HG03039 (cell line): ENCODE data around the gene WNK4.

Experiments used
- ATAC-seq: cut with Tn5 transposase; IDR thresholded peaks from one replicate; pipeline ENCODE4 v1.9.1; 2021; ENCODE audit warnings: mild to moderate bottlenecking, moderate library complexity; ENCODE audit not compliant: unreplicated experiment

The WNK4 gene

DNA sequence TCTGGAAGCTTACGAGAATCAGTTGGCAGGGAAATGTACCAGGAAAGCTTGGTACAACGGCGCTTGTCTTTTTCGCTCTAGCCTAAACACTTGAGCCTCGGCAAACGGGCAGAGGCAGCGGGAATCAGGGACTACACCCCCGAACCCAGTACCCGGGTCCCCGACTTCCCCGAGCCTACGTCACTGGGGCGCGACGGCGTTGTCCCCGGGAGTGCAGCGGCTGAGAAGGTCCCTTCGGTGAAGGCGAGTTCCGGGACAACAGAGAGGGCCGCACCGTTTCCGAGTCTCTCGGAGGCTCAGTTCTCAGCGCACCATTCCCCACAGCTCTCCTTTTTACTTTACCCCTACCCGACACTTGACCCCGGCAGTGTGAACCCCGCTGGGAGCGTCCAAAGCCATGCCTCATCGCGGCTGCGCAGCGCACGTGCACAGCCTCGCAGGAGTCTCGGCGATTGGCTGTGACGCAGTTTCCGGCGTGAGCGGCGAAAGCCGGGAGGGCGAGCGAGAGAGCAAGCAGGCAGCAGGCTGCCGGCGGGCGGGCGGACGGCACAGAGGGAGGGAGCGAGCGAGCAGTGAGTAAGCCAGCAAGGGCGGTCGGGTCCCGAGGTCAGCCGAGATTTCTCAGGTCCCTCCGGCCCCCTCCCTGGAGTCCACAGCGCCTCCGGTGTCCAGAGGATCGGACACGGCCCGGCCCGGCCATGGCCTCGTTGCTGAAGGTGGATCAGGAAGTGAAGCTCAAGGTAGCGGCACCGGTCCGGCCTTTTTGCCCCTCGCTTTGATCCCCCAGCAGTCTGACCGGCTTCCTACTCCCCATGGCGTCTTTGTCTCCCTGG, 52.7 kb downstream of the WNK4 start, which contains the start of gene PSME3:
TSS of gene PSME3 (plus strand) at position 464 of the 833 bp plus-strand sequence. CDS start at position 699, 235 bp downstream.
- ATAC-seq, result peak; percentile 82

DNA sequence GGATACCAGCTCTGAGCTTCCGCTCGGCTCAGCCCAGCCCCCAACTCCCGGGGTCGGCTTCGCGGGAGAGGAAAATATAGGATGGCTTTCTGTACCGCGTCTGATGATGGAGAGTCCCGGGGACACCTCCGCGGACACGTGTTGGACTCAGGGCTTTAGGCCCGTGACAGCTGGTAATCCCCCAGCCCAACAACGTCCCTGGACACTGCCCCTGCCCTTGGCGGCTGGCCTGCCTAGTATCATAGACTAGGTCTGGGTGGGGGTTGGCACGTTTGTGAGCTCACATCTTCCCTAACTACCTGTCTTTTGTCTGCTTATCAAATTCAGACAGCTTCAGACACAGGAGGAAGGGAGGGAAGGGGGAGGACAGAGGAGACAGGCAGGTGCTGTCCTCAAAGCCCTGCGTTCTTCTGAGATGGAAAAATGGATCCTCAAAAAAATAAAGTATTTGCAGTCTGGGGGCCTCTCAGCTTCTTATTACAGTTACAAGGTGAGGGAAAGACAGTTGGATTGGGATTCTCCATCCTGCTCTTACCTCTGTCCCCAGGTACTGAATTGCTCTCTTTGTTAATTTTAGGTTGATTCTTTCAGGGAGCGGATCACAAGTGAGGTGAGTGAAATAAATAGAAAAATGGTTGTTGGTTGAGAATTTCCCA, 53.5 kb downstream of the WNK4 start:
- ATAC-seq, result peak; percentile 6

DNA sequence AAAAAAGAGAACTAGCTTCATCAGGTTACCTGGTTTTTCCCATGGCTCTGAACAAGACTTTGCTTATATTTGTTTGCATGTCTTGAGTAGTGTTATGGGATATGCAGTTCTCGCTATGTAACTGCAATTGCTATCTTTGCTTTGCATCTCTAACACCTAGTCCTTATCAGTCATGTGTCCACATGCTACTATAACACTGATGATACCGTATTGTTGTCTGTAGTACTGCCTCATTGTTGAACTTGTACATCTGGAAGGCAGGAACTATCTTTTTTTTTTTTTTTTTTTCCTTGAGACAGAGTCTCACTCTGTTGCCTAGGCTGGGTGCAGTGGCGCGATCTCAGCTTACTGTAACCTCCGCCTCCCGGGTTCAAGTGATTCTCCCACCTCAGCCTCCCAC, 55.3 kb downstream of the WNK4 start:
- ATAC-seq, result no peak

DNA sequence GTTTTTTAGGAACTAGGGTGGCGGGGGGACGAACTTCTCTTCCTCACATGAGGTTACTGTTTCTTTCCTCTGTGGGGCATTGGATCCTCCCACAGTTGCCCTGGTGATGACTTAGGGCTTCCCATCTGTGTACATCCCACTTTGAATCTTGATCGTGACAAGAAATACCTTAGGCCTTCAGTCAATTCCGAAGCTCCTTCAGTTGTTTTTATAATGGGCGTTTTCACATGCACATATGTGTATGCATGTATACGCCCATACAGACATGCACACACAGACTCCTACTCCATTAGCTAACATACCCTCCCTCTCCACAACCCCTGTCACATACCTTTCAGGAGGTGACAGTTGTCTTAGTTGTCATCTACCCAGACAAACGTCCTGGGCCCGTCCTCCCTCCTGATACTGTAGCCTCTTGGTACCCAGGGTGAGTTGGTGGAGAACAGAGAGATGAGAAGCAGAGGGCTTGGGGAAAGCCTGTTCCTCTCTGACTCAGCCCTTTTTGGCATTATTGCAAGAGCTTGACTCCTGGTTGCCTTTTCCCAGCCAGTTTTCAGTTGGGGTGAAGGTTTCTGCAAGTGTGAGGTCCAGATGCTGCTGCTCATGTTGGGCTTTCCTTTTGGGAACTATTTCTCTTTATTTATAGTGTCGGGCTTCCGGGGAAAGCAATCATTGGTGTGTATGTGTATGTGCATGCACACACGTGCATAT, 61.7 kb downstream of the WNK4 start:
- ATAC-seq, result no peak

- no peak for ATAC-seq
Measured at GRCh38 chr17:42843358-42843934, 63.0 kb downstream of the WNK4 start.

DNA sequence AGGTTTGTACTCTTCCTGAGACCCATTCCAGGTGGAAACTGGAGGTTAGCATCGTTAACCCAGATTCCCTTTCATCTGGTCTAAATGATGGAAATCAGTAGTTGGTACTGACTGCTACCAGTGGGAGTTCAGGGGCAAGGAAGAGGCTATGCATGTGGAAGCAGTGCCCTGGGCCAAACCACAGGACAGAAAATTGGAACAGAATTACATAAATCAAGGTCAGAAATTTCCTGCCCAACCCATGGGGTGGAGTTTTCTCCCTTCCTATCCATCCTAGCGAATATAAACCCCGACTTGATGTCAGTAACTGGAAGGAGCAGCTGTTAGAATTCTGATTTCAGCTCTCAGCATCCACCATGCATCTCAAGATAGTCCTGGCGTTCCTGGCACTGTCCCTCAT, 63.9 kb downstream of the WNK4 start, which contains the start of gene AOC2:
TSS of gene AOC2 (plus strand) at position 310 of the 400 bp plus-strand sequence. CDS start at position 357, 47 bp downstream.
- ATAC-seq, result no peak

- ATAC-seq, result no peak
Measured at GRCh38 chr17:42844761-42845555, 64.5 kb downstream of the WNK4 start.

- no peak for ATAC-seq
Measured at GRCh38 chr17:42845556-42845917, 65.1 kb downstream of the WNK4 start.

DNA sequence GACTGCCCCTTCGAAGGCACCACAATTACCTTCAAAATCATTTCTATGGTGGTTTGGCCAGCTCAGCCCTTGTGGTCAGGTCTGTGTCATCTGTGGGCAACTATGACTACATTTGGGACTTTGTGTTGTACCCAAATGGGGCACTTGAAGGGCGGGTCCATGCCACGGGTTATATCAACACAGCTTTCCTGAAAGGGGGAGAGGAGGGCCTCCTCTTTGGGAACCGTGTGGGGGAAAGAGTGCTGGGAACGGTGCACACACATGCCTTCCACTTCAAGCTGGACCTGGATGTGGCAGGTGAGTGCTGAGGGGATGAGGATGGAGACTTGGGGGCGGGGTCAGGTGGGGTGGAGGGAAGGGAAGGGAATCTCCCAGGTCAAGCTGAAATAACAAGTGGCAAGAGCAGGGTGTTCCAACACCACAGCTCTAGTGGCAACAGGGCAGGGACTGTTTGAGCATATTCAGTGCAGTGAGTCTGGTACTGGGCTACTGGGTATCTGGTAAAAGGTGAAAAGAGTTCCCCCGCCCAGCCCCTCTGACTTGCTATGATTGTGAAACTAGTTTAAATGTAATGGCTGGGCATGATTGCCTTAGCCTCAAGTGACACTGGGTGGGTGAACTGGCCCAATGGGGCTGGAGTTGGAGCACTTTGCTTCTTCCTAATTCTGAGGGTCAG, 65.6 kb downstream of the WNK4 start:
- ATAC-seq, result no peak
